Lower leg skin (tissue), 3 donors: ENCODE results near the gene MLLT3.

Experiments used
- CTCF ChIP-seq, 3 donors: fragments of 450-650 bp; IDR thresholded peaks; one replicate each; pipeline ENCODE4 v1.5.1; 2016; ENCODE audit warnings: antibody characterized with exemption in 3 of 3, mild to moderate bottlenecking in 3 of 3, moderate library complexity in 2 of 3
- POLR2A ChIP-seq, 2 donors: fragments of 450-650 bp; IDR thresholded peaks; one replicate each; pipeline ENCODE4 v1.6.1; 2016 to 2017; ENCODE audit warnings: antibody characterized with exemption in 2 of 2, mild to moderate bottlenecking in 1 of 2, moderate library complexity in 1 of 2

GRCh38 chr9:20573023-20573422 lies 49.3 kb downstream of the MLLT3 start:
- TF ChIP-seq CTCF (IDR thresholded peaks at IDR 0.05) (no peak), POLR2A (IDR thresholded peaks at IDR 0.05) (no peak)
